ENCODE data around the gene GALNTL6.

The GALNTL6 gene

DNA sequence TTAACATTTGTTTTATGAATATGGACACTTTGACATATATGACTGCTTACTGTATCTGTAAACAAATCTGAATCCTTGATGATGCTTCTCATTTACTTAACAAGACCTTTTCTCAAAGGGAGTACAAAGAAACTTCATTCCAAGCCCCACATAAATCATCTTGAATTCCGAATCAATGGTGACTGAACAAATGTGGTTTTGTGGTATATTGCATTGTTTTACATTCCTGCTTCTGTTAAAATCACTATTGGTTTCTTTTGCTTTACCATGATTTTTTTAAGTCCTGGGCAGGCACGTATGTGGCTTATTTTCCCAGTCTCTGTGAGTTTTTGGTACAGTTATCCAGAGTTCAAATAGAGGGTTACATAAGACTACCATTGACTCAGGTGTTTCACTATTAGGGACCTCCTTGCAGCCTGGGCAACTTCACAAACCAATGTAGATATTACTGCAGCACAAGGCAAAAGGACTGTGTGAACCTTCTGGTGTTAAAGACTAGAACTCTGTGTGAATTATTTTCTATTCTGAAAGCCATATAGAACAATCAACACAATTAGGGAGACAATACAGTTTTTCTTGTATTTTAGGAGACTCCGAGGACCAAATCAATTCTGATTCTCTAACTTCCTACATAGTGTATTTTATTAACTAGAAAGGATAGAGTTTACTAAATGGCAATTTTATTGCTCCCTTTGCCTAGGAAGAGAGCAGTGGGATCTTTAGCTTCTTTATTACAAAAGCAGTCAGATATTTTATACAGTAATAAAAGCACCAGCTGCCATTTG lies 196.4 kb downstream of the GALNTL6 start:
- DNase-seq: no peak

DNA sequence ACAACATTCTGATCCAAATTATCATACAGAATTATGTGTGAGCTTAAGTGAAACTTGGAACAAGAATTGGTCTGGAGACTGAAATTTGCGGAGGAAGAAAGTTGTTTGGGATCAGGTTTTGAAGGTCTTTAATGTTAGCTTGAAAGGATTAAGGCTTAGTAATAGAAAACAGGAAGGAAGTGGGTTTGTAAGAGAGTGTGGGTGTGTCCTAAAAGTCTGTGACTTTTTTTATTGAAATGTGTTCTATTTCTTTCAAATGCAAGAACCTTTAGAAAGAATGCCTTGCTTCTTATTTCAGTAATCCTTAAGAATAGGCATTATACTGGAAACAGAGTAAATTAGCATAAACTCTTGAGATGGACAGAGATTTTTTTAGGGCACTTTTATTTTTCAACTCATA lies 198.0 kb downstream of the GALNTL6 start:
- no peak for DNase-seq

DNA sequence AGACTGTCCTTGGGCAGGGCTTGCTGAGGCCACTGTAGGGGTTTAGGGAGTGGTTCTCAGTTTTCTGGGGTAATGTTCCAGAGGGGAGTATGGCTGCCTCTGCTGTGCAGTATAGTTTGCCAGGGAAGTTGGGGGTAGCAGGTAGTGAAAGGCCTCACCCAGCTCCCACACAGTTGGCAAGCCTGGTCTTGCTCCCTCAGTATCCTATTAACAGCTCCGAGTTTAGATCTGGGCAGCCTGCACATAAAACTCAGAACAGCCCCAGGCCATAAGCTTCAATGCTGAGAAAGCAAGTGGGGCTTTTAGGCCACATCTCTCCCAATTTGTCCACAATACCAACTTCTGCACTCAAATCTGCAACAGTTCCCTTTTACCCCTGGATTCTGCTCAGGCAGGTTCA lies 205.2 kb downstream of the GALNTL6 start:
- DNase-seq: no peak

DNA sequence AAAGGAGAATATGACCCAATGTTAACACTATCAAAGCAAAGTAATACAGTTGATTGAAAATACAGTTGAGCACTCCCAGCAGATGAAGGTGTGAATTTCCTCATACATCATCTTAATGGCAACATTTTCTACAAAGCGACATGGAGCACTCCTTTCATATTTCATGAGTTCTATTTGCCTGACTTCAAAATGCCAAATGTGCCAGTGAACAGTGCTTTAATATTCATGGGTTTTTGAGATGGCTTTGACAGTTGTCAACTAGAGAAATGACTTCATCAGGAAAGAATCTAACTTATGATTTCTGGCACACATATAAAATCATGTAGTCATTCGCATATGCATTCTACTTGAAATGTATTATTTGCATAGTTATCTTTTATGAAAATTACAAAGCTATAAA lies 222.4 kb downstream of the GALNTL6 start:
- DNase-seq: no peak

DNA sequence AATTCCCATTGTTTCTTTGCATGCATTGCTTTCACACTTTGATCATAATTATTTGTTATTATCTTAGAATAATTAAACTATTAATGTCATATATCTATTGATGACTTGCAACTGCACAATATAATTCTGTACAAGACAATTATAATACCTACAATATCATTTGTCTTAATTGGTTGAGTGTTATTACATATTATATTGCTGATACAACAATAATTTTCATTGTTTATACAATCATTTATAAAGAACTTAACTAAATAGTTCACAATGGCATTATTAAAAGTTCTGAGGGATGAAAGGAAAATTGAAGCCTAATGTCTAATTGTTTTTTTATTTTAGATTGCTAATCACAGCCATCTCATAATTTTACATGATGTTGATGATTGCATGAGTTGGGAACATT lies 227.6 kb downstream of the GALNTL6 start:
- DNase-seq: no peak

DNA sequence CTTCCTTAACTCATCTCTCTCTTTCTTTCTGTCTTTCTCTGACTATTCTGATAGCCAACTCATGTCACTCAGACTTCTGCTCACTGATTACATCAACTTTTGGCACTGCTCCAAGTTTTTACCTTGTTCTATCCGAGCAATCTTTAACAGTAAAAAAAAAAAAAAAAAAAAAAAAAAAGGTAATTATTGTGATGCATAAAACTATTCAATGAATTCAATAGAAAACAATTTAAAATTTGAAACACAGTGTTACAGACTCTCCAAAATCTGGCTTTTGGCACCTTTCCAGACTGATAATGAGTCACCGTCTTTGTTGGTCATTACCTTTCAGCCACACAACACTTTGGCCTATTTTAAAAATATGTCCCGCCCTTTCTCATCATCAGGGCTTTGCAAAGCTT lies 229.5 kb downstream of the GALNTL6 start:
- DNase-seq: no peak

DNA sequence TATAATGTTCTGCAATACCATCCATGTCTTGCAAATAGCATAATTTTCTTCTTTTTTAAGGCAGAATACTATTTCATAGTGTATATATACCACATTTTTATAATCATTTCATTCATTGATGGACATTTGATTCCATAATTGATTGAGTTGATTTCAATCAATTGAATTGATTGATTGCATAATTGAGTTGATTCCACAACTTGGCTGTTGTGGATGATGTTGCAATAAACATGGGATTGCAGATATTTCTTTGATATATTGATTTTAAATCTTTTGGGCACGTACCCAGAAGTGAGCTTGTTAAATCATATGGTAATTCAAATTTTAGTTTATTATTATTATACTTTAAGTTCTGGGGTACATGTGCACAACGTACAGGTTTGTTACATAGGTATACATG lies 232.8 kb downstream of the GALNTL6 start:
- DNase-seq: no peak

DNA sequence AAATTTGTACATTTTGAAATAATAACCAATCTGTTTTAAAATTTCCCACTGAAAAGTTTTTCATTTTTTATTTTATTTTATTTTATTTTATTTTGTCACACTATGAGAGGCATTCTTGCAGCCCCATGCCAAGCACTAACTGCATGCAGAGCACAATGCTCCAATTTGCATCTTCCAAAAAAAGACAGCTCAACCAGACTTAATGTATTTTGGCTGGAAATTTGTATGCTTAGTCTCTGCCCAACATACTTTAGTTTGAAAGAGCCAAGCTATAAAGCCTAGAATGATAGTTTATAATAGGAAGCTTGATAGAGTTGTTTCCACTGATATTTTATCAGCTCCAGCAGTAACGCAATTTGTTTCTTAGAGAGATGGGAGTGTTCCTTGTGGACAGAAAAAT lies 235.5 kb downstream of the GALNTL6 start:
- no peak for DNase-seq

DNA sequence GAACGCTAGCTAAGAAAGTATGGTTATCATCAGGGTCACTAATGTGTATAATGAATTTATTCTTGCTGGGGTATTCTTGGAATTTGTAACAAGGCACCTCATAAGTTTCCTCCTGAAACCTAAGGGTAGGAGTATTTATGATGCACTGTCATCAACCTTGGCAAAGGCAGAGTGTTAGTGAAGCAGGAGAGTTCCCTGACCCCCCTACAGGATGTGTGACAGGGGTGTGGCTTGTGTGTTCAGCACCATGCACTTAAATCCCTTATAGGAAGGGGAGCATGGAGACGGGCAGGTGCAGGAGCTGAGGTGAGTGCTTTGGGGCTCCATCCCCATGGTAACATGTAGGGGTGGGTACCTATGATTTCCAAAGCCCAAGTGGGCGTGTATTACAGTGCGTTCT lies 237.7 kb downstream of the GALNTL6 start:
- DNase-seq: no peak

DNA sequence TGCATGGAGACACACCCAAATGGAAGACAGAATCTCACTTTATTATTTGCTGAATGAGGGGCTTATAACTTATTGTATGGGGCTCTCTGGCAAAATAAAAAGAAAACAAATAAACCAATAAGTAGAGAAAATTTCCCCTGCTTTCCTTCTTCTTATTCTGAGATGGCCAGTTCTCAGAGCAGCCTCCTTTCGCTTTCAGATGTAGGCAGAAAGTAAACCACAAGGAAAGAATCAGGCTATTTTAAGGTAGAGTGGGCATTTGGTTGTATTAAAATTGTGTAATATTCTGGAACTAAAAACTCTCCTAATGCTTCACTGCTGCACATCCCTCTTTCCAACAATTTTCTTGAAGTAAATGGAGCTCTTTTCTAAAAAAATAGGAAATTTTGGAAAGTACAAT lies 241.8 kb downstream of the GALNTL6 start:
- DNase-seq: no peak

DNA sequence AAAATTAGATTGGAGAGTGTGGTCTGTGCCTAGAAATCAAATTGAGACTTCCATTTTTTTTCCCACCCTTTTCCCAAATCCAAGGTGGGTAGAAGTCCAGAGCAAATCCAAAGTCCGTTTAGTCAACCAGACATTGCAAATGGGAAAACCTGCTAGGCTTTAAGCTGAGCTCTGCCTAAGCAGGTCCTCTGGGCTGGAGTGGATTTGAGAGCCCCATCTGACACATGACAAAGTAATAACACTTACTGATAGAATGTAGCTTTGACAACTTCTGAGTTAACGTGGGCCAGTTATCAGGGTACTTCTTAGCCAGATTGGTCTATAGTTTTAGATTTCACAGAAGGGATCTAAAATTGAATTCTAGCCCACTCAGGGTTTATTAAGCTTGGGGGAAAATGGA lies 242.3 kb downstream of the GALNTL6 start:
- DNase-seq: no peak

DNA sequence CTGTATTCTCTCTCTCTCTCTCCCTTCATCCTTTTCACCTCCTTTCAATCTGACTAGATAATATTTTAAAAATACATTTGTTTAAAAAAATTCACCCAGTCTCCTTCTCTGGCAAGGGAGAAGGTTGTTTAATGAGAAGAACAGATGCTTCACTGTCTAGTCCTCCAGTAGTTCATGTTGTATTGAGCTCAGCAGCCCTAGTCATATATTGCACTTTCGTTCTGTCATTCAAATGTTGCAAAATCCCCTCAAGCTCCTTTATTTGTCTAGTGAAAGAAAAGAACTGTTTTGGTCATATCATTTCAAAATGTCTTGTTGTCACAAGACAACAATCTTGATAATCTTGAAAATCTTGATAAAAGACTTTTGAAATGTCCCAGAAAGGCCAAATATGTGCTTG lies 248.0 kb downstream of the GALNTL6 start:
- DNase-seq: no peak

DNA sequence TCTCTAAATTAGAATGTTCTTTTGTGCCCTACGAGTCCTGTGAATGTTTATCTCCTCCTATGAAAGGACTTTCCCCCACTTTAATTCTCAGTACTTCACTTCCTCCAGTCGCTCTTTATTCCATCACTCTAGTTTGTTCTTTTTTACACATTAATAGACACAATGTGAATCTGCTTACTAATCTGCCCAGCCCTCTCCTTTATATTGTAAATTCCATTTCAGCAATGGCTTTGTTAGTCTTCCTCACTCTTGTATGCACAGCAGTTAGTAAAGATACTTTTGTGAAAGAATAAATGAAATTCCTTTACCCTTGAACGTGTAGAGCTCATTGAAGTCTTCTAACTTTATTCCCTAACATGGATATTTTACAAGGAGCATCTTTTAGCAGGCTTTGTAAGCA lies 255.3 kb downstream of the GALNTL6 start:
- no peak for DNase-seq

DNA sequence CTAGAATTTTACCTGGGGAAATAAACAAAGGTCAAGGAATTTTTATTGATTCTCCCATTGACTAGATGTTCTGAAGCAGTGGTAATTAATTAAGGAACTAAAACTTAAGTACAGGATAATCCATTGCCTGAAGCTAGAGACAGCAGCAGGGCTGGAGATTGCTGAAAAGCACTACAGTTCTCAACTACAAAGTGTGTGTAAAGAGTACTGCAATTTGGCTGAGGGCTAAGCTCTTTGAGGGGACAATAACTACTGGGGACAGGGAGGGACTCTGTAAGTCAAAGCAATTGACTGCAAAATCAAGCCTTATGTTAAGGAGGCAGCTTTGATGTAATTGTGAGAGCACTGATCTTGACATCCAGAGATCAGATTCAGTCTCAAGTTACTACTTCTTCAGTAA lies 260.4 kb downstream of the GALNTL6 start:
- no peak for DNase-seq

DNA sequence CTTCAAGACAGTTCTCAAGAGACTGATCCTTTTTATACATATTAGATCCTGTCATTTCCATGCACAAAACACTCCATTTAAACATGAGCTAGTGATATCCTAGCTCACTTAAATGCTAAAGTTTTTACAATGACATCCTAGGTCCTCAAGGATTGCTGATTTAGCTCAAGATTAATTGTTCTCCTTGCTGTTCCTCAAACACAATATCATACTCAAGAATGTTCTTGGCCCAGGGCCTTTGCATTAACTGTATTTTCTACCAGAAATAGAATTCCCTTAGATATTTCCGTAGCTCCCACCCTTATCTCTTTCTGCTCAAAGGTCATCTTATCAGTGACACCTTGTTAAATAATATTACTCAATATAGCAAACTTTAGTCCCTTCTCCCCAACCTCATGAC lies 270.1 kb downstream of the GALNTL6 start:
- no peak for DNase-seq

DNA sequence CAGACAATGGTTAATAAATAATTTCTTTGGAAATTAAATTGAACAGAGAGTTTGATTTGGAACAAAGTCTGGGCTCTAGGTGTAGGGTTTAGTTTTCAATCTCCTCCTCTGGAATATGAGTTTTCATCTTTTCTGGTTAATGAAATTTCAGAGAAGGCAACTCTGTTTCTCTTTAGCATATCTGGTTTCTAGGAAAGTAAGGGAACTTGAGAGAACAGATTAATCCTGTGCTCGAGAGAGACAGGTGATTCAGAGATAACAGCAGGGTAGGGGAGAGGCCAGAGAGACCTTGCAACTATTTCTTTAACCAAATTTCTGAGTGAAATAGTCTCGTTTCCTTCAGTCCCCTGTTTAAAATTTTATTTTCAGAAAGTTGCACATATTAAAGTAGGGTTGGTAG lies 275.4 kb downstream of the GALNTL6 start:
- no peak for DNase-seq

DNA sequence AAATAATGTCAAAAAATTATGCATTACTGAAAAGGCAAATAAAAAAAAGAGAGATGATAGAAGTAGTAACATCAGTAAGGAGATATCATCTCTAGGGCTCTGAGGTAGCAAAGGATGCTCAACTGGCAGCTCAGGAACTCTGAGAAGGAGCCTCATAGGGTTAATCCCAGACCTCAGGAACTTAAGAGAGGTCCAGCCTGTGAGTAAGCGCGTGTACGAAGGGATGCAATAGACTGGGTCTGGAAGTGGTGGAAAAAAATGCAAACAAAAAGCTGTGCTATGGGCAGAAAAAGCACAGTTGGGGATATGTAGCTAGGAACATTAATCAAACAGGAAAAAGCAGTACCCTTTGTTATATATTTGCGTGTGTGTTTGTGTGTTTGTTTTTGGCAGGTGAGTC lies 282.0 kb downstream of the GALNTL6 start:
- DNase-seq: no peak

DNA sequence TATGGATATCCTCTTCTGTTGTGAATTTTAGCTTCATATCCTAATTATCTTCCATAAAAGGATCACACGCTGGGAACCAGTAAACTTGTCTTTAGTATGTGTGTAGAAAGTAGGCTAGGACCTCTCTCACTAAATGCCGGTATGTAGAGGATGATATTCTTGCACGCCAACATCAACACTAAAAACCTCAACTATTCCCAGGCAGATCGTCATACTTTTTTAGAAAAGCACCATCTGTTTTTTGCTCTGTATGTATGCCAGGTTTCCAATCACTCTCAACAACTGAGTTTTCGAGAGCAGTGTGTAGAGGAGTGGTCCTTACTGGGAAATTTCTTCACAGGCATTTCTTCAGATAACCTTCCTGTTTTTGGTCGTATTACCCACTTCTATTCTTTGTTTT lies 283.6 kb downstream of the GALNTL6 start:
- no peak for DNase-seq

DNA sequence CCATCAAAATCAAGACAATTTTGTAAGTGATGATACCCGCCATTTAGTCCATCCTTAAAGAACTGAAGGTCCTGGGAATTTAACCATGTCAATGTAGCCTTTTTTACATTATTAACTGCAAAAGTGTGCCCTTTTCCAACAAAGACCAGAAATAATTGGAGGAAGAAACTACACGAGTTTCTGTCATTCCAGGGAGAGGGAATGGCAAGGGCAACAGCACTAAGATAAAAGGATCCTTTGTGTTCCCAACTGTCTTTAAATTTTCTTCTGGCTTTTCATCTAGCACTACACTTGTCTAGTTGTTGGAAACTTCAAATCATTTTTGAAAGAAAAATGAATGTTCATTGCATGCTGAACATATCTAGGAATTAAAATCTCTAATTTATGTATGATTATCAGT lies 286.2 kb downstream of the GALNTL6 start:
- DNase-seq: no peak

DNA sequence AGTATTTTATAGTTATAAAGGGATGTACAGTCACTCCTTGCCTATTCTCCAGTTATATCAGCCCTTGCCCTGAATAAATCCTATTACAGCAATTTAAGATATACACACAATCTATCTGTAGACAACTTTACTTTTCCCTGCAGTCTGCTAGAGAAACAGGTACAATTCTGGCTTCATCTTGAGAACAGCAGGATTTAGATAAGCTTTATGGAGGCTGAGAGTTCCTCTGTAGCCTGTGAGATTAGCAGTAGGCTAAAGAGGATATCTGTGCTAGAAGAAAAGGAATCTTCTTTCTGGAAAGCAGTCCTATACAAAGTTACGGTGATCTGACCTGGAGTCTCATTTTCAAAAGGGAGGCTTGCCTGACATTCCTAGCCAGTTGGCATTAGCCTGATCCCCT lies 290.3 kb downstream of the GALNTL6 start:
- DNase-seq: no peak

DNA sequence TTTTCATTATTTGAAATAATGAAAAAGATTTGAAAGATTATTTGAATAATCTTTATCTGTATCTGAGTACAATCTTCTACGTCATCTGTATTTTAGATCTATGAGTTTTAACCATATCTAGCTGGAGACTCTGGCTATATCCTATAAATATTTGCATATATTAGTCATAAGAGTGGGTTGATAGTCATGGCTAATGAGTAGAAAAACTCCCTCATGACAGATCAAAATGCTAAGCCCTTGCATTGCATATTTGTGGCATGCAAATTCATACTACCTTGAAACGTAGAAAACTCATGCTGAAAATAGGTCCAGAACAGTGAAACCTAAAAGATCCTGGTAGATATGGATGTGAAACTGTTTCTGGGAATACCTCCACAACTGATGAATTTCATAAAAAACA lies 291.3 kb downstream of the GALNTL6 start:
- no peak for DNase-seq

DNA sequence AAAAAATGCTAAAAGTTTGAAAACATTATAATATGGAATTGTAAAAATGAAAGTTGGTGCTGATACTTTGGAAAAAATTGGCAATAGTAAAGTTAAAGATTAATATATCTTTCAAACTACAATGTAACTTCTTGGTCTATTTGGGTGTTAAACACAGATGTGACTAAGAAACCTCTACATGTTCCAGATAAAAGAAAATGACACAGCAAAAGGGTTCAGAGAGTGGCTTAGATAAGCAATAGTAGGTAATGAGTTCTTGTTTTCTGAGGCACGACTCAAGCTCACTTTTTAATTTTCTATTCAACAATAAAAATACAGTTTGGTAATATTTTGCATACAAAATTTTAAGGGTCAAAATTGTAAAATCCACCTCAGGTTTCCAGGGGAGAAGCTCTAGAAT lies 292.7 kb downstream of the GALNTL6 start:
- no peak for DNase-seq

DNA sequence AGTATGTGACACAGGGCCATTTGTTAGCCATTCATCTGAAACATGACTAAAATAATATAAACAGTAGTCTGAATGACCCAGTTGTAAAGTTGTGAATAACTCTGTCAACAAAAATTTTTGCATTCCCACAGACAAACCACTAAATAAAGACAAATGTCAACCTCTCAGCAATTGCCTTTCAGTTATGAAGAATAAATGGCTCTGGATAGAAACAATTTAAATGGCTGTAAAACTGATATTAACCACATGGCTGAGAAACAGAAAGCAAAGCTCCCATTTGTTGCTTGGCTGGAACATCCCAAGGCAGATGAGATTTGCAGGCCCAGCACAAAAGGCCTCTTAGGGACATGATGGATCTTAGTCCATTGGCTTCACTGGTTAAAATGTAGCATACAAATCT lies 296.3 kb downstream of the GALNTL6 start:
- no peak for DNase-seq

DNA sequence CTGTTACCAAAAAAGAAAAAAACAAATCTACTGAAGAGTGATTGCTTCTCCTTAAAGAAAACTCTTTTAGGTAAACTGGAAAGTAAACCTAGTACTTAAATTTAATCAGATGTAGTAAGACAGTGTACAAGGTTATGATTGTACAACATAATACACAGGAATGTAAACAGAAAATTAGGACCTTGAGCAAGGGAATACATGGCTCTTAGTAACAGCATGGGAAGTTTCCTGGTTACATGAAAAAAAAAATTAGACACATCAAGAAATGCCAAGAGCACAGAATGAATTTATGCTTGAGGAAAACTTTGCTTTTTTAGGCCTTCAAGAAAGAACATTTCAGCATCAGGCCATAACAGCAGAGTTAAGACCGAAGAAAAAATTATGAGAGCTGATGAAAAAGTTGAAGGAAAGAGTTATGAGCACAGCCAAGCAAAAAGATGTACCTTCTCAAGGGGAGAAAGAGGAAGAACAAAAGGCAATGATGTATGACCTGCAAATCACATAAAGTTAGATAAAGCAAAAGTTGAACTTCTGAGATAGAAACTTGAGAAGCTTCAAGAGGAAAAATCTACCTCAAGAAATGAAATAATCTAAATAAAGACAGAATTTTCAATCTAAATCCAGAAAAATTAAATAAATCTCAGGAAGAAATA lies 311.6 kb downstream of the GALNTL6 start:
- no peak for DNase-seq

DNA sequence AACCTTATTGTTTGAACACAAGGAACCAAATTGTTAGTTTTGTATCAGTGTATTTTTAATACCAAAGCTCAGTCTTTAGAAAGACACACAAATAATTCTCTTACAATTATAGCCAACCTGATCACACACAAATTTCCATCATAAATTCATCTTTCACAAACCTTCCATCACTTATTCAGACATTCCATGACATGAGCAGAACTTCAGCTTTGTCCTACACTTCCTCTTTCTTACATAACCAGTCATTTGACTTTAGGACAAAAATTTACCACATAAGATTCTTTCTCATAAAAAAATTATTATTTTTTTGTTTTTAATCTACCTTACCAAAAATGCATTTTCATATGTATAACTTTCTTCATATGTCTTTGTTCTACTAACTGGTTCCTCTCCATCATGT lies 312.2 kb downstream of the GALNTL6 start:
- no peak for DNase-seq

All from activated T-cell treated with anti-CD3 and anti-CD28 coated beads, Interleukin-2, amount 50 U/mL, for 48 hours (primary cell).